ENCODE results near the gene GAL3ST2.

GRCh38 chr2:241796209-241796608, 19.6 kb downstream of the GAL3ST2 start:
- TF ChIP-seq CTCF (IDR thresholded peaks at IDR 0.05; ENCODE audit: insufficient read depth, low read depth, low read length) (no peak), EZH2 (IDR thresholded peaks at IDR 0.05; ENCODE audit: insufficient read depth, low read length) (no peak)
